NT2/D1 (cell line): ENCODE measurements around the gene TPX2.

Source experiments
- YY1 ChIP-seq: IDR thresholded peaks from 2 replicates; pipeline ENCODE4 v1.6.1; 2011; ENCODE audit not compliant: insufficient read length, insufficient read depth
- ZNF274 ChIP-seq: IDR thresholded peaks from 2 replicates; pipeline ENCODE4 v1.6.1; 2011; ENCODE audit warnings: mild to moderate bottlenecking, low read depth, low read length

DNA sequence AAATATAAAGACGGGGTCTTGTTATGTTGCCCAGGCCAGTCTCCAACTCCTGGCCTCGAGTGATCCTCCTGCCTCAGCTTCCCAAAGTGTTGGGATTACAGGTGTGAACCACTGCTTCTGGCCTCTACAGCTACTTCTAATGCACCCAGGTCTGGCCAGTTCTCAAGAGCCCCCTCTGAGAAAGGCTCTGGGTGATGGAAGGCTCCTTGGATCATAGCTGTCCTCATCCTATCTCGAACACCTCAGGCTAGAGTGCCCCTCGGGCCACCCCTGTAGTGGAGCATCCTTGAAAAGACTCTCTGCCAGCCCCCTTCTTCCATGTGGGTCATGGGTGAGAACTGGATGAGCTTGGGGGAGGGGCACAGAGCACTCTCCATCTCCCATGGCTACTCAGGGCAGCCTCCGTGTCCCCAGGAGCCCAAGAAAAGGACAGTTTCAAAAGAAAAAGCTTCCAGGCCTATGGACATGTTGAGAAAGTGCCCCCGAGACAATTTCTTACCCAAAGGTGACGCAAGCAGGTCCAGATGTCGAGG is 79.4 kb downstream of the TPX2 start:
- TF ChIP-seq ZNF274 (no peak), YY1 (no peak)
